Measurements from ENCODE around the gene SELENON.

SELENON gene

DNA sequence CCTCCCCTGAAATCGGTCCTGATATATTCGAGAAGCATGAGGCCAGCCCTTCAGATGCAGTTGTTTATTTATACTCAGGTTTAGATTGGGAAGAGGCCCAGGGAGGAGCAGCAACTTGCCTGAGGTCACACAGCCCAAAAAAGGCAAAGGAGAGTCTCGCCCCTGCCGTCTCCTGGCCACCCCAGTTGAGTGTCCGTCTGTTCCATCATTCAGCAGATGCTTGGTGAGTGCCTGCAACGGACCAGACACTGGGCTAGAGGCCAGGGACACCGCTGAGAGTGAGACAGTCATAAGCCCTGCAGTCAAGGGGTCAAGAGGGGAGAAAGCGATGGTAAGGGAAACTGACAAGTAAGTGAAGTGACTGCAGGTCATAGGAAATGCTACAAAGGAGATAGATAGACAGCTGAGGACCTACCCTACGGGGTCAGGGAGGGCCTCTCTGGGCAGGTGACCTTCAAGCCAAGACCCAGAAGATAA, 15.4 kb upstream of the SELENON start:
- Histone ChIP-seq H3K4me3 (ENCODE audit: low read length) (no peak overlapping the region), H3K27me3 (ENCODE audit: insufficient read depth, low read length) (no peaks in the 10 kb centered on the region), H3K9me3 (ENCODE audit: insufficient read depth, low read depth, low read length) (no peaks in the 10 kb centered on the region), H3K27ac (ENCODE audit: low read depth, low read length) (no peak overlapping the region), H3K9ac (ENCODE audit: low read depth, low read length) (no peak overlapping the region), H3K4me1 (ENCODE audit: insufficient read depth, low read length) (peaks cover 17% of the 10 kb centered on the region), H3K36me3 (ENCODE audit: insufficient read depth, low read length) (no peaks in the 10 kb centered on the region)
- WGBS: 88% methylated on average over 9 of the region's 9 CpGs

GRCh38 chr1:25785333-25786067, 14.5 kb upstream of the SELENON start:
- WGBS: 86% methylated on average over 10 of the region's 10 CpGs
- Histone ChIP-seq H3K9me3 (ENCODE audit: insufficient read depth, low read depth, low read length) (no peaks in the 10 kb centered on the region), H3K4me1 (ENCODE audit: insufficient read depth, low read length) (peaks cover 10% of the 10 kb centered on the region)

GRCh38 chr1:25786887-25787759, 12.9 kb upstream of the SELENON start:
- 83% methylated on average over 11 of the region's 11 CpGs for WGBS
- Histone ChIP-seq H3K4me1 (ENCODE audit: insufficient read depth, low read length) (no peaks in the 10 kb centered on the region; the same call in 1 of the 2 replicates), H3K36me3 (ENCODE audit: insufficient read depth, low read length) (no peaks in the 10 kb centered on the region), H3K4me3 (ENCODE audit: low read length) (no peak overlapping the region), H3K27ac (ENCODE audit: low read depth, low read length) (no peak overlapping the region), H3K9me3 (ENCODE audit: insufficient read depth, low read depth, low read length) (no peaks in the 10 kb centered on the region), H3K27me3 (ENCODE audit: insufficient read depth, low read length) (no peaks in the 10 kb centered on the region), H3K9ac (ENCODE audit: low read depth, low read length) (no peak overlapping the region)

More at GRCh38 chr1:25785333-25786067, 14.5 kb upstream of the SELENON start:
- Histone ChIP-seq H3K4me3 (ENCODE audit: low read length) (no peak overlapping the region), H3K27me3 (ENCODE audit: insufficient read depth, low read length) (no peaks in the 10 kb centered on the region), H3K9ac (ENCODE audit: low read depth, low read length) (no peak overlapping the region), H3K27ac (ENCODE audit: low read depth, low read length) (no peak overlapping the region), H3K36me3 (ENCODE audit: insufficient read depth, low read length) (no peaks in the 10 kb centered on the region)

DNA sequence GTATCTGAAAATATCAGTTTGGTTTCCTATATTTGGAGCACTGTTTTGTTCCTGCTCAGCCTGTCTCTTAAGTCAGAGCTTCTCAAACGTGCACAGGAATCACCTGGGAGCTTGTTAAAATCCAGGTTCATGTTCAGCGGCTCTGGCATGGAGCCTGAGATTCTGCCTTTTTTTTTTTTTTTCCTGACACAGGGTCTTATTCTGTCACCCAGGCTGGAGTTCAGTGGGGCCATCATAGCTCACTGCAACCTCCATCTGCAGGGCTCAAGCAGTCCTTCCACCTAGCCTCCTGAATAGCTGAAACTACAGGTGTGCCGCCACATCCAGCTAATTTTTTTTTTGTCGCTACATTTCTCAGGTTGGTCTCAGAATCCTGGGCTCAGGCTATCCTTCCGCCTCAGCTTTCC, 12.2 kb upstream of the SELENON start:
- Histone ChIP-seq H3K4me3 (ENCODE audit: low read length) (no peak overlapping the region), H3K9me3 (ENCODE audit: insufficient read depth, low read depth, low read length) (no peaks in the 10 kb centered on the region), H3K36me3 (ENCODE audit: insufficient read depth, low read length) (no peaks in the 10 kb centered on the region), H3K9ac (ENCODE audit: low read depth, low read length) (no peak overlapping the region), H3K27me3 (ENCODE audit: insufficient read depth, low read length) (no peaks in the 10 kb centered on the region), H3K27ac (ENCODE audit: low read depth, low read length) (no peak overlapping the region), H3K4me1 (ENCODE audit: insufficient read depth, low read length) (no peaks in the 10 kb centered on the region; the same call in 1 of the 2 replicates)
- WGBS: 91% methylated on average over 5 of the region's 5 CpGs

GRCh38 chr1:25790472-25790871, 9.5 kb upstream of the SELENON start:
- H3K27me3 ChIP-seq (ENCODE audit: insufficient read depth, low read length): no peaks in the 10 kb centered on the region
- no peak overlapping the region for H3K27ac ChIP-seq (ENCODE audit: low read depth, low read length)
- H3K9me3 ChIP-seq (ENCODE audit: insufficient read depth, low read depth, low read length): no peaks in the 10 kb centered on the region
- no peaks in the 10 kb centered on the region for H3K36me3 ChIP-seq (ENCODE audit: insufficient read depth, low read length)
- H3K4me1 ChIP-seq (ENCODE audit: insufficient read depth, low read length): no peaks in the 10 kb centered on the region; the same call in 1 of the 2 replicates
- no peak overlapping the region for H3K4me3 ChIP-seq (ENCODE audit: low read length)
- no peak overlapping the region for H3K9ac ChIP-seq (ENCODE audit: low read depth, low read length)
- 90% methylated on average over 6 of the region's 6 CpGs for WGBS

GRCh38 chr1:25792115-25792514, 7.9 kb upstream of the SELENON start:
- 70% methylated on average over 2 of the region's 4 CpGs for WGBS

DNA sequence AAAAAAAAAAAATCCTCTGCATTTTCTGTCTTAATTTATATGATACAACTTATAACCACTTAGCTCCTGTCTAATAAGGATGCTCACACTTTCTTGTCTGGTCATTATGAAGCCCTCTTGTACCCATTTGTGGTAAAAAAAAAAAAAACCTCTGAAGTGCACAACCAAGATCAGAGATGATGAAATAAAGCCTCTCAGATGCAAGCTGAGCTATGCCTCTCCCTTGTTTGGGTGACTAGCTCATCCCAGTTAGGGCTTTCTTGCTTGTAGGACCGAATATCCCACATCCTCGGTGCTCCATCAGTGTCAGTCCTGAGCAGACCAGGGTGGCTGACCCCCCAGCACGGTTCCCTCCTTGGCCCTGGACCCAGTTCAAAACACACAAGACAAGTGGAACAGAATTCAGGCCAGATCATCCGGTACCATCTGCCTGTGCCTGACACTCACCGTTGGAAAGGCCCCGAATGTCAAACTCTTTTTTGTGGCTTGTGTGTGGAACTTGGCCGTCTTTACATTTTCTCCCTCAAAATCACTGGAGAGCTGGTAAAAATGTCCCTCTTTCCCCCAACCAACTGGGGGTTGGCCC, 6.3 kb upstream of the SELENON start:
- no peaks in the 10 kb centered on the region for H3K36me3 ChIP-seq (ENCODE audit: insufficient read depth, low read length)
- H3K4me3 ChIP-seq (ENCODE audit: low read length): no peak overlapping the region
- 94% methylated on average over 7 of the region's 7 CpGs for WGBS
- H3K4me1 ChIP-seq (ENCODE audit: insufficient read depth, low read length): peaks cover 4% of the 10 kb centered on the region
- H3K9me3 ChIP-seq (ENCODE audit: insufficient read depth, low read depth, low read length): no peaks in the 10 kb centered on the region
- H3K9ac ChIP-seq (ENCODE audit: low read depth, low read length): no peak overlapping the region
- H3K27ac ChIP-seq (ENCODE audit: low read depth, low read length): no peak overlapping the region
- no peaks in the 10 kb centered on the region for H3K27me3 ChIP-seq (ENCODE audit: insufficient read depth, low read length)

More at GRCh38 chr1:25792115-25792514, 7.9 kb upstream of the SELENON start:
- Histone ChIP-seq H3K4me1 (ENCODE audit: insufficient read depth, low read length) (peaks cover 4% of the 10 kb centered on the region), H3K9me3 (ENCODE audit: insufficient read depth, low read depth, low read length) (no peaks in the 10 kb centered on the region), H3K36me3 (ENCODE audit: insufficient read depth, low read length) (no peaks in the 10 kb centered on the region), H3K4me3 (ENCODE audit: low read length) (no peak overlapping the region), H3K27ac (ENCODE audit: low read depth, low read length) (no peak overlapping the region), H3K27me3 (ENCODE audit: insufficient read depth, low read length) (no peaks in the 10 kb centered on the region), H3K9ac (ENCODE audit: low read depth, low read length) (no peak overlapping the region)

GRCh38 chr1:25794325-25794724, 5.7 kb upstream of the SELENON start:
- peaks cover 3% of the 10 kb centered on the region; the same call in 1 of the 2 replicates for H3K27me3 ChIP-seq (ENCODE audit: insufficient read depth, low read length)
- H3K36me3 ChIP-seq (ENCODE audit: insufficient read depth, low read length): no peaks in the 10 kb centered on the region
- H3K27ac ChIP-seq (ENCODE audit: low read depth, low read length): no peak overlapping the region
- no peaks in the 10 kb centered on the region for H3K9me3 ChIP-seq (ENCODE audit: insufficient read depth, low read depth, low read length)
- H3K4me3 ChIP-seq (ENCODE audit: low read length): no peak overlapping the region
- peaks cover 4% of the 10 kb centered on the region for H3K4me1 ChIP-seq (ENCODE audit: insufficient read depth, low read length)
- no peak overlapping the region for H3K9ac ChIP-seq (ENCODE audit: low read depth, low read length)
- WGBS: 94% methylated on average over 8 of the region's 8 CpGs

- peaks cover 9% of the 10 kb centered on the region for H3K4me1 ChIP-seq (ENCODE audit: insufficient read depth, low read length)
- H3K27ac ChIP-seq (ENCODE audit: low read depth, low read length): no peak overlapping the region
- H3K9ac ChIP-seq (ENCODE audit: low read depth, low read length): no peak overlapping the region
- peaks cover 5% of the 10 kb centered on the region; the same call in 1 of the 2 replicates for H3K27me3 ChIP-seq (ENCODE audit: insufficient read depth, low read length)
- no peaks in the 10 kb centered on the region for H3K9me3 ChIP-seq (ENCODE audit: insufficient read depth, low read depth, low read length)
- no peaks in the 10 kb centered on the region for H3K36me3 ChIP-seq (ENCODE audit: insufficient read depth, low read length)
- no peak overlapping the region for H3K4me3 ChIP-seq (ENCODE audit: low read length)
- WGBS: 93% methylated on average over 2 of the region's 2 CpGs
These were observed 4.8 kb upstream of the SELENON start for GRCh38 chr1:25795211-25795610.

- H3K27ac ChIP-seq (ENCODE audit: low read depth, low read length): no peak overlapping the region
- 85% methylated on average over 22 of the region's 22 CpGs for WGBS
These were observed 3.8 kb upstream of the SELENON start for GRCh38 chr1:25795946-25796810.

More at GRCh38 chr1:25795946-25796810, 3.8 kb upstream of the SELENON start:
- Histone ChIP-seq H3K4me3 (ENCODE audit: low read length) (no peak overlapping the region), H3K36me3 (ENCODE audit: insufficient read depth, low read length) (no peaks in the 10 kb centered on the region), H3K9me3 (ENCODE audit: insufficient read depth, low read depth, low read length) (no peaks in the 10 kb centered on the region), H3K27me3 (ENCODE audit: insufficient read depth, low read length) (peaks cover 5% of the 10 kb centered on the region; the same call in 1 of the 2 replicates), H3K4me1 (ENCODE audit: insufficient read depth, low read length) (peaks cover 14% of the 10 kb centered on the region), H3K9ac (ENCODE audit: low read depth, low read length) (0 out of 2 replicates have a peak overlapping the region, but pooled peaks have one; percentile 3)
